GM21423 (cell line): ENCODE data around the gene OR1F1.
"Not testable (repeated sequence)": the region's sequence is repeated elsewhere in the genome, so short reads cannot be mapped to it uniquely, and the experiment has no call there.

ENCODE experiments used
- ATAC-seq: cut with Tn5 transposase; IDR thresholded peaks from one replicate; pipeline ENCODE4 v1.9.1; 2021; ENCODE audit warnings: mild to moderate bottlenecking, moderate library complexity; ENCODE audit not compliant: unreplicated experiment

Gene OR1F1

DNA sequence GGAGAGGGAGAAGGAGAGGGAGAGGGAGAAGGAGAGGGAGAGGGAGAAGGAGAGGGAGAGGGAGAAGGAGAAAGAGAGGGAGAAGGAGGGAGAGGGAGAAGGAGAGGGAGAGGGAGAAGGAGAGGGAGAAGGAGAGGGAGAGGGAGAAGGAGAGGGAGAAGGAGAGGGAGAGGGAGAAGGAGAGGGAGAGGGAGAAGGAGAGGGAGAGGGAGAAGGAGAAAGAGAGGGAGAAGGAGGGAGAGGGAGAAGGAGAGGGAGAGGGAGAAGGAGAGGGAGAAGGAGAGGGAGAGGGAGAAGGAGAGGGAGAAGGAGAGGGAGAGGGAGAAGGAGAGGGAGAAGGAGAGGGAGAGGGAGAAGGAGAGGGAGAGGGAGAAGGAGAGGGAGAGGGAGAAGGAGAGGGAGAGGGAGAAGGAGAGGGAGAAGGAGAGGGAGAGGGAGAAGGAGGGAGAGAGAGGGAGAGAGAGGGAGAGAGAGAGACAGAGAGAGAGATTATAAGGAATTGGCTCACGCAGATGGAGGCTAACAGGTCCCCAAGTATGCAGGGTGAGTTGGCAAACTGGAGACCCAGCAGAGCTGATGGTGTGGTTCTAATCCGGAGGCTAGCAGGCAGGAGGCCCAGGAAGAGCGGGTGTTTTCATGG, 9.8 kb downstream of the OR1F1 start:
- ATAC-seq = not testable (repeated sequence)

DNA sequence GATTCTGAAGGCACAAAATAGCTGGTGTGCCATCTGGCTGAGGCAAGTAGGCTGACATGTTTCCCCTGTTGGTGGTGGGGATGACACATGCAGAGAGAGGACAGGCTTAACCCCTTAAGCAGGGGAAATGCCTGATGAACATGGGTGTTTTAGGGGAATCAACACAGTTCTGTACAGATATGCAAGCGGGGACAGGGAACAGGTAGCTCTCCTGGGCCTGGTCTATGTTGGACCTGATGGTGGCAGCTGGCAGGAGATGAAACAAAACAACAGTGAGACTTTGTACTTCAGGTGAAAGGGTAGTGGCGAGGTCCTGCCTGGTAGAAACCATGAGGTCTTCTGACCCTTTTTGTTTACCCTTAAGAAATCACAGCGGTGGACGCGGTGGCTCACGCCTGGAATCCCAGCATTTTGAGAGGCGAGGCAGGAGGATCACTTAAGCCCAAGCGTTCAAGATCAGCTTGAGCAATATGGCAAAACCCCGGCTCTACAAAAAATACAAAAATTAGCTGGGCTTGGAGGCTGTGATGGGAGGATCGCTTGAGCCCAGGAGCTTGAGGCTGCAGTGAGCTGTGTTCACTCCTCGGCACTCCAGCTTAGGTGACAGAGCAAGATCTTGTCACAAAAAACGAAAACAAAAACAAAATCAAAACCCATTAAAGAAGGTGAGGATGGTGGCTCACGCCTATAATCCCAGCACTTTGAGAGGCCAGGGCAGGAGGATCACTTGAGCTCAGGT, 10.5 kb downstream of the OR1F1 start:
- ATAC-seq = no peak

DNA sequence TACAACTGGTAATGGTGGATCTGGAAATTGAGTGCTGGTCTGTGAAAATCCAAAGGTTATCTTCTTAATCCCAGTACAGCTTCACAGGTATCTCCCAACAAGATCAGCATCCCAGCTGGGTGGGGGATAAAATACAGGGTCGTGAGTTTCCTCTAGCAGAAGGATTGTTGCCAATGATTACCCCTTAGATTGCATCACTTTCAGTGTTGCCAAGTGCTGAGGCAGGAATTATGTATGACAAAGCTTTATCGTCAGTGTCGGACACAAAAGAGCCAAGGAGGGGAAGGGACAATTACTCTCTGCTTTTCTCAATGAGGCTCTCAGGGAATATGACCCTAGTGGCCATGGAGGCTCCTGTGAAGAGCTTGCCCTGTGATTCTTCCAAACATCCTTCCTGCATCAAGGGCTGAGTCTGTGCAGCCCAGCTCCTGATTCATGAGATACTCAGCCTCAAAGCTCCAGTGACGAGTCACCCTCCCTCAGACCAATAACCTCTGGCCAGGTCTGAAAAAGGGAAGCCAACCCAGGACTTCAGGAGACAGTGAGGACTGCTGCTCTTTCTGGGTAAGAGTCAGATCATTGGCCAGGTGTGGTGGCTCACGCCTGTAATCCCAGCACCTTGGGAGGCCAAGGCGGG, 15.0 kb downstream of the OR1F1 start:
- ATAC-seq = no peak

DNA sequence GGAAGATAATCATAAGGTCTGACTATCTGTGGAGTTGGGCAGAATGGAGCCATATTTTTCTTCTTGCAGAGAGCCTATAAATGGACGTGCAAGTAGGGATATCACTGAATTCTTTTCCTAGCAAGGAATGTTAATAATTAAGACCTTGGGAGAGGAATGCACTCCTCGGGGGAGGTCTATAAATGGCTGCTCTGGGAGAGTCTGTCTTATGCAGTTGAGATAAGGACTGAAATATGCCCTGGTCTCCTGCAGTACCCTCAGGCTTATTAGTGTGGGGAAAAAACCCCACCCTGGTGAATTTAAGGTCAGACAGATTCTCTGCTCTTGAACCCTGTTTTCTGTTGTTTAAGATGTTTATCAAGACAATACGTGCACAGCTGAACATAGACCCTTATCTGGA, 17.9 kb downstream of the OR1F1 start:
- ATAC-seq = not testable (repeated sequence)

DNA sequence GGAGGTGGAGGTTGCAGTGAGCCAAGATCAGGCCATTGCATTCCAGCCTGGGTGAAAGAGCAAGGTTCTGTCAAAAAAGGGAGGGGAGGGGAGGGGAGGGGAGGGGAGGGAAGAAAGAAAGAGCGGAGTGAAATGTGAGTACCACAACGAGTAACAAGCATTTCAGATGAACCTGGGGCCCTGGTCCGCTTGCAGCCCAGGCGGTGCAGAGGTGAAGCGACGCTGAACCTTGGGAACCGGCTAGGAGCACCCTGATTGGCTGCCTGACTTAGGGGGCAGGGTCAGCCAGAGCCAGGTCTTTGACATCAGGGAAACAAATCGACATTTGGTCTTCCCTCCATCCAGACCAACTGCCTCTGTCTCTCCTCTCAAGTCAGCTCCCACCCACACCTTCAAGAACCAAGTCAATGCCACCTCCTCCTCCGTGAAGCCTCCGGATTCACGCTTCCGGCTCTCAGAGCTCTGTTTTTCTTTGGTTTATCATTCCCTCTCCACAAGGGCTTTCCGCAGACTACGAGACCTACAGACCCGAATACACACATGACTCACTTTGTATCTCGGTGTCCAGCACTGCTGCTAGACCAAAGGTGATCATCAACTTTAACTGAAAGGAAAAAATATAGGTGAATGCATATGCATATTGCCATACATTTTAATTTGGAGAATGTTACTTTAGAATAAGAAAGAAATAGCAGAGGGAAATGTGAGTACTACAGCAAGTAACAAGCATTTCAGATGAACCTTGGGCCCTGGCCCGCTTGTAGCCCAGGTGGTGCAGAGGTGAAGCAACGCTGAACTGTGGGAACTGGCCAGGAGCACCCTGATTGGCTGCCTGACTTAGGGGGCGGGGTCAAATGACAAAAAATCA, 19.3 kb downstream of the OR1F1 start:
- no peak for ATAC-seq

DNA sequence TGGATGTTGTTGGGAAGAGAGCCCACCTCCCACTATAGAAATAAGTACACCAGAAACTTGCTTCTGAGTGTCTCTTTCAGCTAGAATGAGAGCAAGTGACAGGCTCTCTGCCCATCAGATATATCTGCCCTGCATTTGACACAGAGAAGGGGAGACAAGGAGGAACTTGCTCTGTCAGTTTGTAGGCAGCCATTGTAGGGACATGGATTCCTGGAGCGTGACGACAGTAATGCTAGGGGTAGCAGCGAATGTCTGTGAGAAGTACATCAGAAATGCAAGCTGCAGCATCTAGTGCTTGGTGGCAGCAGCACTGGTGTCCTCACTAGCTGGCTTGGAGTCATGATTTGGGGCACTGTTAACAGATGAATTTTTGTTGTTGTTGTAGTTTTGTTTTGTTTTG, 24.0 kb downstream of the OR1F1 start:
- ATAC-seq = no peak

DNA sequence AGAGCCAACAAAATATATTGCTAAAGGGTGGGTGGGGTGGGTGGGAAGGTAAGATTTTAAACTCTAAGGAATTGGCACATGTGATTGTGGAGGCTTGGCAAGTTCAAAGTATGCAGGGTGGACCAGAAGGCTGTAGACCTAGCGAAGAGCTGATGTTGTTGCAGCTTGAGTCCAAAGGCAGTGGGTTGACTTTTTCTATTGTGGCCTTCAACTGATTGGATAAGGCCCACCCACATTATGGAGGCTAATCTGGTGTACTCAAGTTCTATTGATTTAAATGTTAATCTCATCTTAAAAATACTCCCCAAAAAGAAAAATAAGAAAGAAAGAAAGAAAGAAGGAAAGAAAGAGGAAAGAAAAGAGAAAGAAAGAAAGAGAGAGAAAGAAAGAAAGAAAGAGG, 24.6 kb downstream of the OR1F1 start:
- ATAC-seq = no peak

DNA sequence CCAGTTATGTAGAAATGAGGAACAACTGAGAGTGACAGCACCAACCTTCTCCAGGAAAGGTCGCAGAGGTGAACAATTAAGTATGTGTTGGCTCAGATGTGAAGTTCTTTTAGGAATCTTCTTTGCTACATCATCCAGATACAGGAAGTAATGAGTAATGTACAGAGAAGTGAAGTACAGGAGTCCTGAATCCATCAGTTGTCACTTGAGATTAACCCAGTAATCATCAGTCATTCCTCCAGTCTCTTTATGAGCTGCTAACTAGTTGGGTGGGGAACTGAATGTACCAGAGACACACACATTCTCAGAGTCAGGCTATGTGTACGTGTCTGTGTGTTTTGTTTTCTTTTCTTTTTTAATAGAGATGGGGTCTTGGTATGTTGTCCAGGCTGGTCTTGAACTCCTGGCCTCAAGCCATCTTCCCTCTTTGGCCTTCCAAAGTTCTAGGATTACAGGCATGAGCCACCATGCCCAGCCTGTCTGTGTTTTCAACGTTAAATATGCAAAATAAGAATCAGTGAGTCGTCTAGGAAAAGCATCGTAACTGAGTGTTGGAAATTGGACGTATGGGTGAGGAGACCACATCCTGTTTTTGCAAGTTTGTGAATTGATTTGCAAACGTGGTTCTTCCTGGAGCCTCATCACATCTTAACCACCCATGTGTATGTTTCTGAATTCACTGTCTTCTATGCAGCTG, 27.0 kb downstream of the OR1F1 start:
- ATAC-seq = no peak

DNA sequence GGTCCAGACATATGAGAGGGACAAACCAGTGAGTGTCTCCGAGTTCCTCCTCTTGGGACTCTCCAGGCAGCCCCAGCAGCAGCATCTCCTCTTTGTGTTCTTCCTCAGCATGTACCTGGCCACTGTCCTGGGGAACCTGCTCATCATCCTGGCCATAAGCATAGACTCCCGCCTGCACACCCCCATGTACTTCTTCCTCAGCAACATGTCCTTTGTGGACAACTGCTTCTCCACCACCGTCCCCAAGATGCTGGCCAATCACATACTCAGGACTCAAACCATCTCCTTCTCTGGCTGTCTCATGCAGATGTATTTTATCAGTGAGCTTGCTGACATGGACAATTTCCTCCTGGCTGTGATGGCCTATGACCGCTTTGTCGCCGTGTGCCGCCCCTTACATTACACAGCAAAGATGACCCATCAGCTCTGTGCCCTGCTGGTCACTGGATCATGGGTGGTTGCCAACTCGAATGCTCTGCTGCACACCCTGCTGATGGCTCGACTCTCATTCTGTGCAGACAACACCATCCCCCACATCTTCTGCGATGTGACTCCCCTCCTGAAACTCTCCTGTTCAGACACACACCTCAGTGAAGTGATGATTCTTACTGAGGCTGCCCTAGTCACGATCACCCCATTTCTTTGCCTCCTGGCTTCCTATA, 27.7 kb downstream of the OR1F1 start:
- no peak for ATAC-seq

DNA sequence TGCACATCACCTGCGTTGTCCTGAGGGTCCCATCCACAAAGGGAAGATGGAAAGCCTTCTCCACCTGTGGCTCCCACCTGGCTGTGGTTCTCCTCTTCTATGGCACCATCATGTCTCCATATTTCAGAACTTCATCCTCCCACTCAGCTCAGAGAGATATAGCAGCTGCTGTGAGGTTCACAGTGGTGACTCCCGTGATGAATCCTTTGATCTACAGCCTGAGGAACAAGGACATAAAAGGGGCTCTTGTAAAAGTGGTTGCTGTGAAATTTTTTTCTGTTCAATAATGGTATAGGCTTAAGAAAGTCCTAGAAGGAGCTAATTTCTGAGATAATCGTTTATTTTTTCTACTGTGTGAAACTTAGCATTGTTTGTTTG, 28.2 kb downstream of the OR1F1 start:
- no peak for ATAC-seq

DNA sequence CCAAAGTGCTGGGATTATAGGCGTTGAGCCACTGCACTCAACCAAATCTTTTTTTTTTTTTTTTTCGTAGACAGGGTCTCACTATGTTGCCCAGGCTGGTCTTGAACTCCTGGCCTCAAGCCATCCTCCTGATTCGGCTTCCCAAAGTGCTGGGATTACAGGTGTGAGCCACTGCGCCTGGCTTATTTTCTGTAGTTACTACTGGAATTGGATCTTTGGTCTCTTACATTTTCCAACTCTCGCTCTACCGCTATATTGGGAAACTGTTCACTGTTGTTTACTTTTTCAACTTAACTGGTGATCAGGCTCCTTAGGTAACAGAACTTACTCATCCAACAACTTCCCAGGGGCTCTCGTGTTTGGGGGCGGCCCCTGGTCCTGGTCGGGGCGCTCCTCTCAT, 32.8 kb downstream of the OR1F1 start:
- no peak for ATAC-seq

DNA sequence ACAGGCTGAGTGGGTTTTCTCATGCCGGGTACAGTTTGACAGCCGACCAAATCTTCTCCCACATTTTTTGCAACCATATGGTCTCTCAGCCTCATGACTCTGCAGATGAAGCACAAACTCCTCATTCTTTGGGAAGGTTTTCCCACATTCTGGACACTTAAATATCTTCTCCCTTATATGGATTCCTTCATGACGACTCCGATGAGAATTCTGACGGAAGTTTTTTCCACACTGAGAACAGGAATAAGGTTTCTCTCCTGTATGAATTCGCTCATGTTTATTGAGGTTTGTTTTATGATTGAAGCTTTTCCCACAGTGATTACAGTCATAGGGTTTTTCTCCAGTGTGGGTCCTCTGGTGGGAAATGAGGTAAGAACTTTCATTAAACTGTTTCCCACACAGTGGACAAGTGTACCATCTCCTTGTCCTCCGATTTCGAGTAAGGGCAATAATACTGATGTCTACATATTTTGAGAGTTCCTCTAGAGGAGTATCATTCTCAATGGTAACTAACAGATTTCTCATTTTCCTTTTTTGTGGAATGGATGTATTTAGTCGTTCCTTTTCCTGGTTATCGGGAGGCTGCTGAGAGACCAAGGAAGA, 36.0 kb downstream of the OR1F1 start:
- no peak for ATAC-seq

DNA sequence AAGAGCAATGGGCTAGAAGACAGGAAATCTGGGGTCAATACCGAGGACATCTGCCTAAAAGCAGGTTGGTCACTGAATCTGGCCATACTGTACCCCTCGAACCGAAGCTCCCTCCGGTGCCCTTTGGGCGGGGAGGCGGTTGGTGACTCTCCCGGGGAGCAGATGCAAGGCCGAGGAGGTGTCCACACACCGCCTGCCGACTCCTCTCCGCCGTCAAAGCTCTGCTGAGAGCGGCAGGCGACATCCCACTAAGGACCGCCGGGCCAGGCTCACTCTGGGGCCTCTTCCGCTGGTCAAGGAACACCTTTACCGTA, 46.5 kb downstream of the OR1F1 start:
- no peak for ATAC-seq

DNA sequence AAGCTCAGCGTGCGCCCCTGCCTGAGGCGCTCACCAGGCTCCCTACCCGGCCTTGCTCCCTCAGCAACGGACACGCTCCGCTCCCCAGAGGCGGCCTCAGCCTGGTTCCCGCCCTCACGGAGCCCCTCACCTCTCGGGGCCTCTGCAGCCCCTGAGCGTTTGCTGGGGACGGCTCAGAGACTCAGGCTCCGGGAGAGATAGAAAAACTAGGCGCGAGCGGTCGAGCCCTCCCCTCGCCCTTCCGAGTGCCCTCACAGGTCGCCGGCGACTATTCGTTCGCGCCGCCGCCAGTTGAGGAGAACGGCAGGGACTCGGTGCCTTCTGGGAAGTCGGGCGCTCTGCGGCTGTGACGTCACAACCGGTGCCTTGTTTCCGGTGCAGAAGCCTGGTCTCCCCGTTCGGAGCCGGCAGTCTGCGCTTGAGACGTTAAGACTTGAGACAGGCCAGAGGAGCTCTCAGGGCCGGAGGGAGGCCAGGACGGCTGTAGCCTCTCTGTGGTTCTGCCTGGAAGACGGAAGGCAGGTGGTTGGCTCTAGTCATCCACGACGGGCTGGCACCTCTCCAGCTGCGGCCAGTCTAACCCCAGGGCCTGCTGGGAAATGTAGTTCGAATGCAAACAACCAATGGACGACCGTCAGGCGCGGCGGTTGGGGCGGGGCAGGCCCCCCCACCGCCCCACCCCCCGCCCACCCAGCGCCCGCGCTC, 47.0 kb downstream of the OR1F1 start, which contains the start of gene ZNF200:
Gene ZNF200, minus strand, starts transcription at position 302 of the 705 bp plus-strand sequence. CDS start 1,403 bp downstream, outside the sequence.
- ATAC-seq = peak; percentile 92

DNA sequence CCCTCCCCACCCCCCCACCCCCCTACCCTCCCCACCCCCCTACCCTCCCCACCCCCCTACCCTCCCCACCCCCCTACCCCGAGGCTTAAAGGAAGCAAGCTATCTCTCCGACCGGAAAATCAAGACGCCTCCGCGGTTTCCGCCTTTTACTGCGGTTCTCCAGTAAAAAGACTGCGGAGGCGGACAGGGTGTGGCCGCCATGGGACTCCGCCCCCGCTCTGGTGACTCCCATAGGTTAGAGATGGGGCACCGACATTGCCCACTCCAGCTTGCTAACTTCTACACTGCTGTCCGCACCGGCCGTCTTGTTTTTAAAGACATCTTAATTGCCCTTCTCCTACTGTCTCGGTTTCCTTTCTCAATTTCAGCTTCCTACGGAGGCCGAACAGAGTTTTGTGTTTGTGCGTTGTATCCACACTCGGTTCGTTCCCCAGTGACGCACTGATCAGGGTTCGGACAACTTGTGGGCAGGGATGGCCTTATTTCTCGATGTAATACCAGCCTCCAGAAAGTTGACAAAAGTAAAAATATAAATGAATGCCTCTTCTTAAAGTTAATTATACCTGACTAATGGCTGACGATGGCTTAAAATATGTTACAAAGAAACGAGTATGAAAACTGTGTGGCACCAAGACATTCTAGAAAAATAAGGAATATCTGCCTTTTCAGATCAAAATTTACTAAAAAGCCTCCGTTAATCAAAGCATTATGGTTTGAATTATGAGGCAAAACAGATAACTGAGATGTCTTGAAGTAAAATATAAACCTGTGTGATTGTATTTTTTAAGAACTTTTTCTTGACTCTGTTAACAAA, 48.1 kb downstream of the OR1F1 start:
- no peak for ATAC-seq

DNA sequence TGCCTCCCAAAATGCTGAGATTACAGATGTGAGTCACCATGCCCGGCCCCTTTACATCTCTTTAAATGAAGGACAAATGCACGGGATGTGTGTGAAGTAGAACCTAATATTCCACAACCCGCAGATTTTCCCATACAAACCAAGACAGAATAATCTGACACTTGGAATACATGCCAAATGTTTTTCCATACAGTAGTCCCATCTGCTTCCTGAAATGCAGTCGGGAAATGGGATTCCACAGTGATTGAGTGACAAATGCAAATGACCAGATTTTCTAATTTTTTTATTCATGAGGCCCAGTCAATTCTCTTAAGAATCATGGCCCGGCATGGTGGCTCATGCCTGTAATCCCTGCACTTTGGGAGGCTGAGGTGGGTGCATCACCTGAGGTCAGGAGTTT, 53.8 kb downstream of the OR1F1 start:
- ATAC-seq = no peak

DNA sequence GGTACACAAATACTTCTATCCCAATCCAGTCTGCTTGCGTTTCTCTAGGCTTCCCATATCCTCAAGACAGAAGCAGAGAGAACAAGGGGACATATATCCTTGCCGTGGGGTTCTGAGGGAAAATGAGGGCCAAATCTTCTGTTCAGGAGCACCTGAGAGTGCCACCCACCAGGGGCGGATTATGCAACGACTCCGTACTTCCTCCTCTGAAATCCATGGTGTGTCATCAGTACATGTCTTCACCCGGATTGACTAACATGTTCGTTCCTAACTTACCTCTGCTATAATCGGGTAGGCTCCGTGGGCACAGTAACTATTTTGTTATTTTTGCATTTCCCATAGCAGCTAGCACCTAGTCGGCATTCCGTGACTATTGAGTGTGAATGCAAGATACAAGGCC, 54.7 kb downstream of the OR1F1 start:
- no peak for ATAC-seq

DNA sequence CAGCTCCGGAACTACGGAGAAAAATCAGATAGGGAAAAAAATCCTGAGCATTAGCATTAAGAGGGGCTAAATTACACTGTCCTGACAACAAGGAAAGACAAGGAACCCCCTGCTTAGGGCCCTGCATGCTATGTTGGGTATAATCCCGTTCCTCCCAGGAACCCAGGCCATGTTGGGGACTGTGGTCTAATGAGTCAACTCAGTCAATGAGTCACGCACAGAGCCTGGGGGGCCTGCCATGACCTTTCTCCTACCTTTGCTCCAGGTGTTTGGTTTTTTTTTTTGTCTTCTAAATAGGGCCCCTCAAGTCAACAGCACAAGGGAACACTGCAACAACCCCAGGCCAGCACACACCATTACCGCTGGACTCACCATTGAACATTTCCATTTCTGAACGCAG, 55.9 kb downstream of the OR1F1 start:
- no peak for ATAC-seq
